Left renal cortex interstitium (tissue), 4 donors: ENCODE results near the gene INTS15. TPM values are rescaled to one million over a fixed set of nuclear protein-coding genes. Genes with fewer than 3 reads are reported as not detected.

Experiments used
- DNase-seq, 4 donors: peaks; one replicate each; pipeline ENCODE4 v3.0.0-alpha.2; 2013; ENCODE audit warnings: low read depth in 4 of 4, low spot score in 2 of 4, missing footprints in 1 of 4
- polyA plus RNA-seq, 4 donors: library from polyadenylated mRNA; unstranded; fragments of 120-200 nt; gene quantifications; one replicate each; pipeline ENCODE4 v1.2.1, GENCODE V29; 2013; ENCODE audit not compliant: insufficient read length in 4 of 4

The INTS15 gene
- polyA plus RNA-seq, 4 donors: 32.6 to 48.3 (median 40.6) TPM

- DNase-seq: no peak
Measured at GRCh38 chr7:6640246-6640721, 50.5 kb downstream of the INTS15 start.

GRCh38 chr7:6641305-6642035 is 51.6 kb downstream of the INTS15 start:
- DNase-seq: no peak

GRCh38 chr7:6642239-6642839 is 52.5 kb downstream of the INTS15 start:
- DNase-seq: no peak

- no peak for DNase-seq
Measured at GRCh38 chr7:6642861-6643640, 53.2 kb downstream of the INTS15 start.

- no peak for DNase-seq
Measured at GRCh38 chr7:6643915-6644625, 54.2 kb downstream of the INTS15 start.

GRCh38 chr7:6644728-6645127 is 54.9 kb downstream of the INTS15 start:
- no peak for DNase-seq

GRCh38 chr7:6646465-6646864 is 56.6 kb downstream of the INTS15 start:
- DNase-seq: peak in 1 of 4 donors; percentile 39

- DNase-seq: no peak
Measured at GRCh38 chr7:6647080-6647479, 57.3 kb downstream of the INTS15 start.

- DNase-seq: no peak
Measured at GRCh38 chr7:6647541-6647940, 57.7 kb downstream of the INTS15 start.

GRCh38 chr7:6648066-6648814 is 58.4 kb downstream of the INTS15 start:
- no peak for DNase-seq

- no peak for DNase-seq
Measured at GRCh38 chr7:6648815-6649104, 58.9 kb downstream of the INTS15 start.

GRCh38 chr7:6649241-6649961 is 59.6 kb downstream of the INTS15 start:
- no peak for DNase-seq

GRCh38 chr7:6650086-6650485 is 60.3 kb downstream of the INTS15 start:
- no peak for DNase-seq

GRCh38 chr7:6650521-6651011 is 60.7 kb downstream of the INTS15 start:
- no peak for DNase-seq

GRCh38 chr7:6651851-6652445 is 62.1 kb downstream of the INTS15 start:
- no peak for DNase-seq

- no peak for DNase-seq
Measured at GRCh38 chr7:6652446-6653011, 62.7 kb downstream of the INTS15 start.

- no peak for DNase-seq
Measured at GRCh38 chr7:6653071-6654003, 63.5 kb downstream of the INTS15 start.
